DMS79 treated with DMSO at 0.1 percent for 48 hours (cell line): Measurements from ENCODE around the gene SMPD3.

Experiments
- DNase-seq: peaks from one replicate; lab custom pipeline; 2025; lab: John Stamatoyannopoulos, UW

SMPD3 gene

DNA sequence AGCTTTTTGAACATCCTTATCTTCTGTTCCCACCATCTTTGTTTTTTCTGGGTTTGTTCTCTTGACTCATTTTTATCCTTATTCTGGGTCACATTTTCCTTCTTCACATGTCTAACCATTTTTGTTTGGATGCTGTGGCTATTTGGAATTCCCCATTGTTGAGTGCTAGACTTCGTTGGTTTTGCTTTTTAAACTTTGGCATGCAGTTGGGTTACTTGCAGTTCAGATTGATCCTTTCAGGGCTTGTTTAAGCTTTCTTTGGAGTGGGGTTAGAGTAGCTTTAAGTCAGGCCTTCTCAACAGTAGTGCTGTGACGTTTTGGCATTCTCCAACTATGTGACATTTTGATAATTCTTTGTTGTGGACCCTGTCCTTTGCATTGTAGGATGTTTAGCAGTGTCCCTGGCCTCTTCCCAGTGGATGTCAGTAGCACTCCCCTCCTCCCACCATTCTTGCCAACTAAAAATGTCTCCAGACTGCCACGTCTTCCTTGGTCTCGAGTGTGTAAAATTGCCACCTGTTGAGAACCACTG lies 116.4 kb downstream of the SMPD3 start:
- DNase-seq = no peak

DNA sequence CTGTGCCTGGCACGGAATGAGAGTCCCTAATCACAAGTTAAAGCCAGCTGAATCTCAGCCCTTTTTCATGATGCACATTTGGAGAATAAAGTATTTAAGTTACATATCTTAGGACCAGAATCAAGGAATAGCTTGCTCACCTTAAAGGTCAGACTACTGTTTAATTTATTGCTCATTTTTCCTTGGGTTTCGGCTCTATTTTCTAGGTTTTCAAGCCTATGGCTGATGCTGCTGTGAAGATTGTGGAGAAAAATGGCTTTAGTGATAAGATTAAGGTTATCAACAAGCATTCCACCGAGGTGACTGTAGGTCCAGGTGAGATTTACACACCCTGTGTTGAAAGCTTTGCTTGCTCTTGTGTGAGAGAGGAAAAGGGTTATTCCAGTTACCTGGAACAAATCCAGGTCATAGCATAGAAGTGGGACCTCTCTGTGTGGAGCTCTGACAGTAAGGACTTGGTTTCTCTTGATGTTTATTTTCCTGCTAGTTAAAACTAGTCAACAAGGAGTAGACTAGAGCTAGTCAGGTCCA lies 119.4 kb downstream of the SMPD3 start:
- no peak for DNase-seq

DNA sequence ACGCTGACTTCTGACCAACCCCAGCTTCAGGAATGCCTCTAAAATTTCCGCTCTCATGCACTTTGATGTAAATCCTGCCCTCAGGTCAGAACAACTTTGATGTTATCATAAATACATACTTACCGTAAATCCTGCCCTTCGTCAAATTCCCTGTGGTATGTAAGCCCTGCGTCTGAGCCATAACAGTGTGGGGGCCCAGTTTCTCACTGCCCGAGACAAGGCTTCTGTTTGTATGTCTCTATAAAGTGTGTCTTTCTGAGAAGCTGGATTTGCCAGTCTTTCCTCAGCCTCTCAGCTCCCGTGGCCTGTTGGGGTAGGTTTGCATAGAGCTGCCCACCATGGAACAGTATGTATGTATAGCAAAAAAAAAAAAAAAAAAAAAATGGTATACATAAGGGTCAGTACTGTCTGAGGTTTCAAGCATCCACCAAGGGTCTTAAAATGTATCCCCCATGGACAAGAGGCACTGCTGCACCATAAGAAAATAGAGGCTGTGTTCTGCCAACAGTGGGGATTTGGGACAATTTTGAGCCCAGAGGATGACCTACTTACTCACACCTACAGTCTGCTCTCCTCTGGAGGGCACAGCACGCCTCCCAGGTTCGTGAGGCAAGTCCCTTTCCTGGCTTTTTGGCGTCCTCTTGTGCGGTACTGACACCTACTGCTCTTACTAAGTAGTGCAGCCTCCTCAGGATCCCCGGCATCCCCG lies 120.0 kb downstream of the SMPD3 start:
- peak; percentile 45 for DNase-seq

GRCh38 chr16:68324780-68325357 lies 123.4 kb downstream of the SMPD3 start:
- no peak for DNase-seq

GRCh38 chr16:68324336-68324735 lies 124.0 kb downstream of the SMPD3 start:
- DNase-seq = no peak

DNA sequence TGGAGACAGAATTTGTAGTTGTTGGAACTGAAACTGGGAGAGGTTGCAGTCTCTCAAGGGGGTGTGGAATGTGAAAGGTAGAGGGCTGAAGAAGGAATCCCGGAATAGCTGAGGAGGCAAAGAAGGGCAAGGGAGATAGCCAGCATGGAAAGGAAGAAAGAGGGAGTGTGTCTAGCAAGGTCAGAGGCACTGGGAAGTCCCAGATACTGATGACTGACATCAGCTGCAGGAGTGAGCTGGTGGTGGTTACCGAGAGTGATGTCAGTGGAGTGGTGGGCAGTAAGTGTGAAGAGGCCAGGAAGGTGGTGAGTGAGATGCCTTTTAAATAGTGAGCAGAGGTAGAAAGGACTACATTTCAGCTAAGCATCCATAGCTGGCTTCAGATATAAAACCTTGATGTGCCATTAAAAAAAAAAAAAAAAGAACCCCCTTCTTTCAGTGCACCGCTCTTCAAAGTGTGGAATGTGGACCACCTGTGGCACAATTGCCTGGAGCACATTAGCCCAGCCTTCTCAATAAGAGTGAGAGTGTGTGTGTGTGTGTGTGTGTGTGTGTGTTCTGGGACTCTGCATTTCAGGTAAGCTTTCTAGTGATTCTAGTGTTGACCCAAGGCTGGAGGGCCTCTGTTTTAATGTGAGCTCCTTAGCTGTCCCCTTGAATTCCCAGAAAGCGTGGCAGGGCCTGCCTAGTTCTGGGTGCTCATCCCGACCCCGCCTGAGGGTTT lies 129.0 kb downstream of the SMPD3 start:
- peak; percentile 88 for DNase-seq

DNA sequence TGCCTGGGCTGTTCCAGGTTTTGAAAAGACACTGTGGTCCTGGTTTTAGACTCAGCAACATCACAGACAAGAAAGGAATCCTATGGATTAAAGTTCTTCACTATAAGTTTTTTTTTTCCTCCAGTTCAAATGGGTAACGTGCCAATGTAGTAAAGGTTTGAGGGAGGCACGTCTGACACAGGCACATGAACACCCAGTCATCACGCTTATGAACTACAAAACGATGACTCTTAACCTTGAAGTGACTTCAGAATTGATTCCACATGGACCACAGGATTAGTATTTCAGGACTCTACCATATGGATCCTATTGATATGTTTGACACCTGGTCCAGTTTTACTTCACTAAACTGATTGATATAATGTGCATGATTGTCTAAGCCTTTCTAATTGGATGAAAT lies 135.2 kb downstream of the SMPD3 start:
- no peak for DNase-seq

DNA sequence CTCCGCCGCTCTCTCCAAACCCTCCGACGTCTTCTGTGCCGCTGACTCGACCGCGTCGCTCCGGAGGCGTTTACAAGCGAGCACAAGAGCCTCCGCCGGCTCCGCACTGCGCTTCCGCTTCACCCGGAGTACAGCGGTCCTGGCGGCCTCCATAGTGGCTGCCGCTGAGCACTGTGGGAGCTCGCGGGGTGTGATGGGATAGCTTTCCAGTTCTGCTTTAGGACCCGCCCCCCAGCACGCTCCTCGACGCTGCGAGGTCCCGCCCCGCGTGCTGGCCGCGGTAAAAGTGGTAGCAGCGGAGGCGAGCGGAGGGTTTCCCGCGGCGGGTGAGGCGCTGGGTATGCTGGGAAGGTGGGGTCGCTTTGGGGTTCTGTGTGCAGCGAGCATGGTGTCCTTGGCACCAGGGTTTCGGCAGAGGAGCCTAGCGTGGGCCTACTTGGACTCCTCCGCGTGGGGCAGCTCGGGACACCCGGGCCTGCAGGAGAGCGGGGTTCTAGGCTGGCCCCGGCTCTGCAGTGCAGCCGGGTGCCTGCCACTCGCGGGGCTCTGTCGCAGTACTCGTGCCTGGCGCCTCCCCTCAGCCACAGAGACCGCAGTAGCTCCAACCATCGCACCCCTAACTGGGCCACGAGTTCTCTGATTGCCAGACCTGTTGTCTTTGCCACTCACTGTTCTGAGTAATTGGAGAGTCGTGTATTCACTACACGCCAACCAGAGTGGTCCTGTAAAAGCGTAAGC lies 137.4 kb downstream of the SMPD3 start, which contains the start of the genes PRMT7 and SLC7A6OS:
Gene PRMT7 (plus strand): TSS at position 246 of the 738 bp plus-strand sequence. CDS start 4,961 bp downstream, outside the sequence.
Gene SLC7A6OS (minus strand): TSS at position 173 of the 738 bp plus-strand sequence. CDS start 20 bp downstream, at position 153.
- peak; percentile 62 for DNase-seq

DNA sequence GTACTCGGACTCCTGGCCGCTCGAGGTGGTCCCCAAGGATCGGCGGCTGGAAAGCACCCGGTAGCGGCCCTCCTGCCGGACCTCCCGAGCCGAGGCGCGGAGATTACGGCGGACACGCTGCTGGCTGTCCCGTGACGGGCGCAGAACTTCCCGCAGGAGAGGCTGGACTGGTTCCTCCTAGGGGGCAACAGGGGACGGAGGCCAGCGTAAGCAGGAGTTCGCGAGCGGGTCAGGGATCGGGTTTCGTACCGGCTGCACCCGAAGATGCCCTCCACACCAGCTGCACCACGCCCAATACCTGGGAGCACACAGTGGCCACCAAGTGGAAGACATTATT lies 137.9 kb downstream of the SMPD3 start:
- DNase-seq = no peak

DNA sequence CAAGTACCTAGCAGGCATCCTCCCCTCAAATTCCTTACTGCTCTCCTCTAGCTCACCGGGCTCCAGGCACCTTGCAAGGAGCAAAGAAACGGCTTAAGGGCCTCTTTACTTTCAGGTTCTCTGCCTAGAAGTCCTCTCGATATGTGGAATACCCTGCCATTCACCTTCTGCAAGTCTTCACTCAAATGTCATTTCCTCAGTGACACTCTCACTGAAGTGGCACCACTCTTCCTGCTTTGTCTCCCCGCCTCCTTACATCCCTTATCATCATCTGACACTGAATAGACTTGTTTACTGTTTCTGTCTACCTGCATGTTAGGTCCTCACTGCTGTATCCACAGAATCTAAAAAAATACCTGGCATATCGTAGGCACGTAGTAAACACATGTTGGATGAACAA lies 138.5 kb downstream of the SMPD3 start:
- no peak for DNase-seq
